Measurements from ENCODE around the gene HMGXB4. TPM values are rescaled to one million over a fixed set of nuclear protein-coding genes. Genes with fewer than 3 reads are reported as not detected.

The HMGXB4 gene
- total RNA-seq, 1 donor from 2014 or later: 17.0 TPM

Other genes with a start within 250 kb of the HMGXB4 start
- gene ISX, start 191.3 kb upstream of the HMGXB4 start, total RNA-seq: not detected in 2 replicates
- 54.6 and 60.2 TPM in 2 replicates for gene TOM1, start 42.4 kb downstream of the HMGXB4 start, total RNA-seq
- 60.6 and 176 TPM in 2 replicates for gene HMOX1, start 123.6 kb downstream of the HMGXB4 start, total RNA-seq
- gene MCM5, start 142.6 kb downstream of the HMGXB4 start, total RNA-seq: 33.6 and 37.1 TPM in 2 replicates